Measurements from ENCODE around the gene ELANE.

The ELANE gene

DNA sequence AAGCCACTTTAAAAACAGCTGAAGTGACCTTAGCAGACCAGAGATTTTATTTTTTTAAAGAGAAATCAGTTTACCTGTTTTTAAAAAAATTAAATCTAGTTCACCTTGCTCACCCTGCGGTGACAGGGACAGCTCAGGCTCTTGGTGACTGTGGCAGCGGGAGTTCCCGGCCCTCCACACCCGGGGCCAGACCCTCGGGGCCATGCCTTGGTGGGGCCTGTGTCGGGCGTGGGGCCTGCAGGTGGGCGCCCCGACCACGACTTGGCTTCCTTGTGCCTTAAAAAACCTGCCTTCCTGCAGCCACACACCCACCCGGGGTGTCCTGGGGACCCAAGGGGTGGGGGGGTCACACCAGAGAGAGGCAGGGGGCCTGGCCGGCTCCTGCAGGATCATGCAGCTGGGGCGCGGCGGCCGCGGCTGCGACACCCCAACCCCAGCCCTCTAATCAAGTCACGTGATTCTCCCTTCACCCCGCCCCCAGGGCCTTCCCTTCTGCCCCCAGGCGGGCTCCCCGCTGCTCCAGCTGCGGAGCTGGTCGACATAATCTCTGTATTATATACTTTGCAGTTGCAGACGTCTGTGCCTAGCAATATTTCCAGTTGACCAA, 41.1 kb upstream of the ELANE start:
- POLR2A ChIA-PET: no interaction called here
- CTCF ChIA-PET: no interaction called here
- no peak for DNase-seq (ENCODE audit: extremely low spot score)
- no peak for TF ChIP-seq CTBP1 (IDR thresholded peaks at IDR 0.05; ENCODE audit: borderline replicate concordance)
- no peak for TF ChIP-seq LEF1 (IDR thresholded peaks at IDR 0.05; ENCODE audit: borderline replicate concordance)
- TF ChIP-seq BHLHE40 (IDR thresholded peaks at IDR 0.05; ENCODE audit: borderline replicate concordance): no peak
- TF ChIP-seq PKNOX1 (IDR thresholded peaks at IDR 0.05): no peak
- no peak for TF ChIP-seq ZNF384 (IDR thresholded peaks at IDR 0.05)
- no peak for TF ChIP-seq NFRKB (IDR thresholded peaks at IDR 0.05)
- TF ChIP-seq FOXM1 (IDR thresholded peaks at IDR 0.05; ENCODE audit: borderline replicate concordance): no peak
- TF ChIP-seq TARDBP (IDR thresholded peaks at IDR 0.05): no peak

DNA sequence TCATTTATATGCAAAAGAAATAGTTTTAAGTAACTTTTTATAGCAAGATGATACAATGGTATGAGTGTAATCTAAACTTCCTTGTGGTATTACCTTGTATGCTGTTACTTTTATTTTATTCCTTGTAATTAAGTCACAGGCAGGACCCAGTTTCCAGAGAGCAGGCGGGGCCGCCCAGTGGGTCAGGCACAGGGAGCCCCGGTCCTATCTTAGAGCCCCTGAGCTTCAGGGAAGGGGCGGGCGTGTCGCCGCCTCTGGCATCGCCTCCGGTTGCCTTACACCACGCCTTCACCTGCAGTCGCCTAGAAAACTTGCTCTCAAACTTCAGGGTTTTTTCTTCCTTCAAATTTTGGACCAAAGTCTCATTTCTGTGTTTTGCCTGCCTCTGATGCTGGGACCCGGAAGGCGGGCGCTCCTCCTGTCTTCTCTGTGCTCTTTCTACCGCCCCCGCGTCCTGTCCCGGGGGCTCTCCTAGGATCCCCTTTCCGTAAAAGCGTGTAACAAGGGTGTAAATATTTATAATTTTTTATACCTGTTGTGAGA, 40.5 kb upstream of the ELANE start:
- no peak for DNase-seq (ENCODE audit: extremely low spot score)
- TF ChIP-seq SUZ12 (IDR thresholded peaks at IDR 0.05): no peak
- TF ChIP-seq TARDBP (IDR thresholded peaks at IDR 0.05): no peak
- no peak for TF ChIP-seq HDGF (IDR thresholded peaks at IDR 0.05; ENCODE audit: borderline replicate concordance)
- TF ChIP-seq FOXA1 (IDR thresholded peaks at IDR 0.05): no peak
- TF ChIP-seq CTBP1 (IDR thresholded peaks at IDR 0.05; ENCODE audit: borderline replicate concordance): no peak
- TF ChIP-seq ZNF384 (IDR thresholded peaks at IDR 0.05): no peak
- no peak for TF ChIP-seq FOXK2 (IDR thresholded peaks at IDR 0.05)
- no peak for TF ChIP-seq NFRKB (IDR thresholded peaks at IDR 0.05)
- TF ChIP-seq L3MBTL2 (conservative IDR thresholded peaks at IDR 0.05): no peak
- TF ChIP-seq LEF1 (IDR thresholded peaks at IDR 0.05; ENCODE audit: borderline replicate concordance): no peak
- TF ChIP-seq SP1 (IDR thresholded peaks at IDR 0.05): no peak
- TF ChIP-seq ARNT (IDR thresholded peaks at IDR 0.05): no peak
- TF ChIP-seq BHLHE40 (IDR thresholded peaks at IDR 0.05; ENCODE audit: borderline replicate concordance): no peak
- CTCF ChIA-PET: no interaction called here
- POLR2A ChIA-PET: no interaction called here

DNA sequence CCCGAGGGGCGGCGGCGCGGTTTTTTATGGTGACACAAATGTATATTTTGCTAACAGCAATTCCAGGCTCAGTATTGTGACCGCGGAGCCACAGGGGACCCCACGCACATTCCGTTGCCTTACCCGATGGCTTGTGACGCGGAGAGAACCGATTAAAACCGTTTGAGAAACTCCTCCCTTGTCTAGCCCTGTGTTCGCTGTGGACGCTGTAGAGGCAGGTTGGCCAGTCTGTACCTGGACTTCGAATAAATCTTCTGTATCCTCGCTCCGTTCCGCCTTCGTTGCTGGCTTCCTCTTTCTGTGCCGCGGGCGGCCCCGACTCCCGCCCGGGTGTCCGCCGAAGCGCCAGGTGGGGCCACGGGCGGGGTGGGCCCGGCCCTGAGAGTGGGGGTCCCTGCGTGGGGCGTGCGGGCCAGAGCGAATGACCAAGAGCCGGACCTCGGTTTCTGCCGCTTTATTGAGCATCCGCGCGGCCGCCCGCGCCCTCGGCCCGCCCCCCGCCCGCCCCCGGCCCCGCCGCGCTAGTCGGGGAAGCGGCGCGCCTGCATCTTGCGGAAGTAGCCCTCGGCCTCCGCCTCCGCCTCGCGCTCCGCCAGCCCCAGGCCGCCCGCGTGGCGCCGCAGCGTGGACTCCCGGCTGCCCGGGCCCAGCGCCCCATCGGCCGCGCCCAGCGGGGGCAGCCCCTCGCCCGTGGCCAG, 39.9 kb upstream of the ELANE start:
- ChIA-PET POLR2A (no interaction called here), CTCF (no interaction called here)
- no peak for DNase-seq (ENCODE audit: extremely low spot score)
- TF ChIP-seq NFRKB (IDR thresholded peaks at IDR 0.05) (no peak), SUZ12 (IDR thresholded peaks at IDR 0.05) (no peak)

DNA sequence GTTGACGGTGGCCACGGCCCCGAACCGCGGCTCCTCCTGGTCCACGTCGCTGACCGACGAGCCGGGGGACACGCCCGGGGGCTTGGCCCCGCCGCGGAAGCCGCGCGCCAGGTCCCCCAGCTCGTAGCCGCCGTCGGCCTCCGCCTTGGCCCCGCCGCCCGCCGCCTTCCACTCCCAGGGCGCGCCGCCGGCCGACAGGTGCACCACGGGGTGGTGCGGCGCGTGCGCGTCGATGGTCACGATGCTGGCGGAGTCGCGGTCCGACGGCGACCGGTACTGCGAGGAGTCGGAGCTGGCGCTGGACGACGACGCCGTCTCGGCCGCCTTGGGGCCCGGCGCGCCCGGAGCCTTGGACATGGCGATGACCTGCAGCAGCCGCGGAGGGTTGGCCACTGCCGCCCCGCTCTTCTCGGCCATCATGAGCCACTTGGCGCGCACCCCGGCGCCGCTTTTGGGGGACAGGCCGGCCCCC, 39.3 kb upstream of the ELANE start:
- POLR2A ChIA-PET: no interaction called here
- TF ChIP-seq SUZ12 (IDR thresholded peaks at IDR 0.05): no peak
- no peak for TF ChIP-seq SP1 (IDR thresholded peaks at IDR 0.05)
- TF ChIP-seq ZNF384 (IDR thresholded peaks at IDR 0.05): no peak
- TF ChIP-seq ARNT (IDR thresholded peaks at IDR 0.05): no peak
- TF ChIP-seq NFRKB (IDR thresholded peaks at IDR 0.05): no peak
- TF ChIP-seq PKNOX1 (IDR thresholded peaks at IDR 0.05): no peak
- TF ChIP-seq FOXA1 (IDR thresholded peaks at IDR 0.05): no peak
- TF ChIP-seq HDGF (IDR thresholded peaks at IDR 0.05; ENCODE audit: borderline replicate concordance): no peak
- TF ChIP-seq L3MBTL2 (conservative IDR thresholded peaks at IDR 0.05): no peak
- CTCF ChIA-PET: no interaction called here
- no peak for DNase-seq (ENCODE audit: extremely low spot score)

DNA sequence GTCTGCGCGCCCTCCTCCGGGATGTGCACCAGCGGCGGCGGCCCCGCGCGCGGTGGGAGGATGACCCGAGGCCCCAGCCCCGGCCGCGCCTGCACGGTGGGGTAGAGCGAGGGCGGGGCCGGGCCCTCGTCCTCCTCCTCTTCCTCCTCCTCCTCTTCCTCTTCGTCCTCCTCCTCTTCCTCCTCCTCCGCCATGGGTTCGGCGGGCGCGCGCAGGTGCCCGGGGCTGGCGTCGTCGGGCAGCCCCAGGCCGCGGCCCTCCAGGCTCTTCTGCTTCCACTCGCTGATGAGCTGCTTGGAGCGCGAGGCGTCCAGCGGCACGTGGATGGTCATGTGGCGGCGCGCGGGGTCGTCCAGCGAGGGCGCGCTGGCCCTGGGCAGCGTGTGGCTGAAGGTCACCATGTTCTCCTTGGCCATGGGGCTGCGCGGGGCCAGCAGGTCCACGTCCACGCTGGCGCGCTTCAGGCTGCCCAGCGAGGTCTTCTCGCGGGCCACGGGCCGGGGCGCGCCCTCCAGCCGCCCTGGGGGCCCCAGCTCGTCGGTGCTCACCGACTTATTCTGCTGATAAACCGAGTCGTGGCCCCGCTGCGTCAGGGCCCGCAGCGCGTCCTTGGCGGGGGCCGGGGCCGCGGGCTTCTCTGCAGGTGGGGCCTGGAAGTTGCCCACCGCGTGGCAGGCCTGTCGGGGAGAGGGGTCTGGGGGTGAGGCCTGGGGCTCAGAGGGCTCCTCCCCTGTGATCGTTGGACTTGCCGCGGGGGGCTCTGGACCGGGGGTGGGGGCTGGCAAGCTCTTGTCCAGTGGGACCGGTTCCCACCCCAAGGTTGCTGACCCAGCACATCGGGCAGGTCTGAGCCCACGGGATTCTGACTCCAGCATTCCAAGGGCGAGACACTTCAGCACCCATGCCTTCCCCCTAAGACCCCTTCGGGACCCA, 38.6 kb upstream of the ELANE start:
- TF ChIP-seq CTBP1 (IDR thresholded peaks at IDR 0.05; ENCODE audit: borderline replicate concordance) (no peak), LEF1 (IDR thresholded peaks at IDR 0.05; ENCODE audit: borderline replicate concordance) (no peak), FOXK2 (IDR thresholded peaks at IDR 0.05) (no peak), NFRKB (IDR thresholded peaks at IDR 0.05) (no peak), SP1 (IDR thresholded peaks at IDR 0.05) (no peak), ELF4 (IDR thresholded peaks at IDR 0.05) (no peak), PKNOX1 (IDR thresholded peaks at IDR 0.05) (no peak), SUZ12 (IDR thresholded peaks at IDR 0.05) (no peak), ZNF384 (IDR thresholded peaks at IDR 0.05) (no peak), ARNT (IDR thresholded peaks at IDR 0.05) (no peak)
- DNase-seq (ENCODE audit: extremely low spot score): no peak
- ChIA-PET POLR2A (no interaction called here), CTCF (no interaction called here)
